SK-N-SH (cell line): Measurements from ENCODE around the gene PLS3. TPM values are rescaled to one million over a fixed set of nuclear protein-coding genes. Genes with fewer than 3 reads are reported as not detected.

ENCODE experiments used
- CTCF ChIA-PET: fragments of 300-600, 350-600 bp; formaldehyde crosslinking; extraction: SDS; loops from one replicate; lab custom pipeline; 2021; lab: Yijun Ruan, JAX
- POLR2A ChIA-PET: fragments of 350-600 bp; sonication (Branson Sonifier 250); formaldehyde crosslinking; extraction: SDS; loops from one replicate; lab custom pipeline; 2020; ENCODE audit warnings: antibody characterized with exemption, inconsistent platforms; lab: Yijun Ruan, JAX
- DNase-seq: peaks from one replicate; pipeline ENCODE4 v3.0.0; 2012
- H2AFZ ChIP-seq: fragments of 200-600 bp; sonication (generic); 2 replicates; pipeline ENCODE4 v1.8.1; 2016; ENCODE audit warnings: antibody characterized with exemption, mild to moderate bottlenecking, low read depth
- H3F3A ChIP-seq: fragments of 200-600 bp; sonication (generic); replicated peaks from 2 replicates; pipeline ENCODE3; 2016; ENCODE audit warnings: antibody characterized with exemption, mild to moderate bottlenecking; ENCODE audit not compliant: insufficient read depth
- H3K27ac ChIP-seq, 2 experiments: fragments of 200-500 bp in 1 of 2; fragments of 200-600 bp in 1 of 2; sonication (Bioruptor generic) in 1 of 2; sonication (generic), shearing (Covaris generic) in 1 of 2; 2 replicates each; pipeline versions ENCODE4 v1.5.1 to v1.6.1; 2014 to 2016; ENCODE audit warnings: low read depth in 2 of 2, inconsistent platforms in 1 of 2, low read length in 1 of 2, mild to moderate bottlenecking in 1 of 2, mixed read lengths in 1 of 2
- H3K27me3 ChIP-seq: fragments of 200-600 bp; sonication (generic), shearing (Covaris generic); 2 replicates; pipeline ENCODE4 v1.6.1; 2016; ENCODE audit warnings: mixed run types; ENCODE audit not compliant: insufficient read depth
- H3K36me3 ChIP-seq, 2 experiments: fragments of 200-500 bp in 1 of 2; fragments of 200-600 bp in 1 of 2; sonication (Bioruptor generic) in 1 of 2; sonication (generic) in 1 of 2; replicated peaks in 1 of 2; 2 replicates each; pipeline versions ENCODE3 to v1.5.1; 2014 to 2016; ENCODE audit warnings: low read length in 1 of 2, mild to moderate bottlenecking in 1 of 2; ENCODE audit not compliant: insufficient read depth in 2 of 2, control insufficient read depth in 1 of 2
- H3K4me1 ChIP-seq, 2 experiments: fragments of 200-500 bp in 1 of 2; fragments of 200-600 bp in 1 of 2; sonication (Bioruptor generic) in 1 of 2; sonication (generic), shearing (Covaris generic) in 1 of 2; 2 replicates each; pipeline versions ENCODE4 v1.5.1 to v1.6.1; 2014 to 2016; ENCODE audit warnings: low read depth in 1 of 2, low read length in 1 of 2, mixed run types in 1 of 2; ENCODE audit not compliant: insufficient read depth in 2 of 2, control insufficient read depth in 1 of 2
- H3K4me2 ChIP-seq: fragments of 200-600 bp; sonication (generic), shearing (Covaris generic); 2 replicates; pipeline ENCODE4 v1.6.1; 2017; ENCODE audit warnings: mixed run types
- H3K4me3 ChIP-seq, 2 experiments: fragments of 200-500 bp in 1 of 2; fragments of 200-600 bp in 1 of 2; sonication (Bioruptor generic) in 1 of 2; sonication (generic), shearing (Covaris generic) in 1 of 2; 2 replicates each; pipeline versions ENCODE4 v1.5.1 to v1.8.1; 2014 to 2016; ENCODE audit warnings: low read depth in 2 of 2, inconsistent platforms in 1 of 2, low read length in 1 of 2, mild to moderate bottlenecking in 1 of 2, mixed read lengths in 1 of 2, moderate library complexity in 1 of 2
- H3K79me2 ChIP-seq: fragments of 200-600 bp; sonication (generic); 2 replicates; pipeline ENCODE4 v1.8.1; 2017; ENCODE audit warnings: mild to moderate bottlenecking; ENCODE audit not compliant: insufficient read depth
- H3K9ac ChIP-seq: fragments of 200-600 bp; sonication (generic); 2 replicates; pipeline ENCODE4 v1.6.1; 2017; ENCODE audit warnings: mixed run types
- H3K9me2 ChIP-seq: fragments of 200-600 bp; sonication (generic); 2 replicates; pipeline ENCODE4 v1.6.1; 2017; ENCODE audit warnings: mixed run types
- H3K9me3 ChIP-seq: fragments of 200-600 bp; sonication (generic); 2 replicates; pipeline ENCODE4 v1.6.1; 2017; ENCODE audit warnings: mixed run types, mild to moderate bottlenecking, moderate library complexity
- H4K20me1 ChIP-seq: fragments of 200-600 bp; sonication (generic); 2 replicates; pipeline ENCODE4 v1.6.1; 2017; ENCODE audit warnings: mild to moderate bottlenecking, mixed run types; ENCODE audit not compliant: insufficient read depth
- CHD2 ChIP-seq: fragments of 150-350 bp; IDR thresholded peaks from 2 replicates; pipeline ENCODE4 v1.6.1; 2018; ENCODE audit warnings: low read length; ENCODE audit not compliant: partially characterized antibody
- FOSL2 ChIP-seq: IDR thresholded peaks from 2 replicates; pipeline ENCODE4 v1.4.0; 2012; ENCODE audit warnings: low read depth, mild to moderate bottlenecking, moderate library complexity, borderline replicate concordance
- FOXM1 ChIP-seq: IDR thresholded peaks from 2 replicates; pipeline ENCODE4 v1.4.0; 2012; ENCODE audit warnings: low read depth, mild to moderate bottlenecking
- GABPA ChIP-seq: IDR thresholded peaks from 2 replicates; pipeline ENCODE4 v1.4.0; 2012; ENCODE audit warnings: low read depth, mild to moderate bottlenecking
- GATA2 ChIP-seq: sonication (generic); formaldehyde crosslinking; IDR thresholded peaks from 2 replicates; pipeline ENCODE4 v1.5.0; 2020; ENCODE audit warnings: mild to moderate bottlenecking, missing genetic modification reagents
- IRF3 ChIP-seq: fragments of 150-350 bp; IDR thresholded peaks from 2 replicates; pipeline ENCODE4 v1.6.1; 2016; ENCODE audit warnings: mild to moderate bottlenecking, low read depth, low read length
- MAX ChIP-seq: IDR thresholded peaks from 2 replicates; pipeline ENCODE4 v1.4.0; 2012; ENCODE audit warnings: low read depth
- MXI1 ChIP-seq: IDR thresholded peaks from 2 replicates; pipeline ENCODE4 v1.6.1; 2012; ENCODE audit warnings: mild to moderate bottlenecking, low read depth, low read length, improper control_type of control experiment
- NFIC ChIP-seq: IDR thresholded peaks from 2 replicates; pipeline ENCODE4 v1.4.0; 2012; ENCODE audit warnings: borderline replicate concordance
- NRF1 ChIP-seq: IDR thresholded peaks from 2 replicates; pipeline ENCODE4 v1.6.1; 2012; ENCODE audit warnings: low read depth, mild to moderate bottlenecking, low read length
- POLR2AphosphoS5 ChIP-seq: IDR thresholded peaks from 2 replicates; pipeline ENCODE4 v1.6.1; 2012; ENCODE audit warnings: low read depth, low read length
- RAD21 ChIP-seq: IDR thresholded peaks from 2 replicates; pipeline ENCODE4 v1.6.1; 2012; ENCODE audit warnings: mild to moderate bottlenecking, low read length
- REST ChIP-seq: IDR thresholded peaks from 2 replicates; pipeline ENCODE4 v1.6.1; 2012; ENCODE audit warnings: mild to moderate bottlenecking, low read depth, low read length, moderate library complexity
- RFX5 ChIP-seq: IDR thresholded peaks from 2 replicates; pipeline ENCODE4 v1.6.1; 2012; ENCODE audit warnings: mild to moderate bottlenecking, improper control_type of control experiment, low read length
- RXRA ChIP-seq: IDR thresholded peaks from 2 replicates; pipeline ENCODE4 v1.4.0; 2012; ENCODE audit warnings: low read depth, mild to moderate bottlenecking, borderline replicate concordance
- TAF1 ChIP-seq: IDR thresholded peaks from 2 replicates; pipeline ENCODE4 v1.6.1; 2012; ENCODE audit warnings: low read depth, mild to moderate bottlenecking, low read length, moderate library complexity, borderline replicate concordance
- TCF12 ChIP-seq: IDR thresholded peaks from 2 replicates; pipeline ENCODE4 v1.4.0; 2012
- WGBS: methylation state at CpG from one replicate; pipeline ENCODE4 v1.1.6; 2017; ENCODE audit warnings: low lambda C conversion rate; 5-methylcytosine and 5-hydroxymethylcytosine counted together
- polyA plus RNA-seq, 3 experiments: library from polyadenylated mRNA; depleted of rRNA; stranded (reverse); fragments of >200 nt; gene quantifications; 2 replicates each; pipeline ENCODE4 v1.2.3, GENCODE V29; 2012

PLS3 gene
- polyA plus RNA-seq, 1 of the 3 experiments (the other 2 are of a cell fraction): 35.7 TPM

GRCh38 chrX:115624916-115625315 lies 63.9 kb downstream of the PLS3 start:
- H3K4me3 ChIP-seq: no peak overlapping the region
- peaks cover 4% of the 10 kb centered on the region for H3F3A ChIP-seq
- CTCF ChIA-PET: no interaction called here
- no peak overlapping the region for H2AFZ ChIP-seq
- POLR2A ChIA-PET: no interaction called here
- no peaks in the 10 kb centered on the region for H3K79me2 ChIP-seq
- H3K4me1 ChIP-seq: no peaks in the 10 kb centered on the region
- H3K9me3 ChIP-seq: no peaks in the 10 kb centered on the region
- H3K36me3 ChIP-seq: no peaks in the 10 kb centered on the region
- no peak for DNase-seq
- H4K20me1 ChIP-seq: no peaks in the 10 kb centered on the region
- H3K9me2 ChIP-seq: no peaks in the 10 kb centered on the region
- TF ChIP-seq GABPA (no peak), NRF1 (no peak), POLR2AphosphoS5 (no peak)
- 0 out of 2 replicates have a peak, but pooled peaks cover 4% of the 10 kb centered on the region for H3K27me3 ChIP-seq
- WGBS: 36% methylated on average over 1 of the region's 1 CpG
- H3K4me2 ChIP-seq: 0 out of 2 replicates have a peak overlapping the region, but pooled peaks have one; percentile 32
- no peak overlapping the region for H3K27ac ChIP-seq
- no peak overlapping the region for H3K9ac ChIP-seq

GRCh38 chrX:115625572-115626301 lies 64.8 kb downstream of the PLS3 start:
- POLR2A ChIA-PET: no interaction called here
- no peaks in the 10 kb centered on the region for H4K20me1 ChIP-seq
- no peak for TF ChIP-seq RAD21
- TF ChIP-seq TCF12: 0 out of 2 replicates have a peak, but pooled peaks have one; percentile 17
- TF ChIP-seq, all 33 proteins: peak for 1
- Histone ChIP-seq H3K9me3 (no peaks in the 10 kb centered on the region), H3K27ac (peak overlapping the region in 1 of 2 experiments; percentile 54; a peak in 2 of 4 replicates), H3K4me2 (peak overlapping the region; percentile 32; the same call in 1 of the 2 replicates), H3K27me3 (0 out of 2 replicates have a peak, but pooled peaks cover 4% of the 10 kb centered on the region), H3K4me1 (no peaks in the 10 kb centered on the region), H3K36me3 (no peaks in the 10 kb centered on the region), H3K9ac (no peak overlapping the region), H3K4me3 (no peak overlapping the region), H3K79me2 (no peaks in the 10 kb centered on the region), H2AFZ (no peak overlapping the region), H3K9me2 (no peaks in the 10 kb centered on the region), H3F3A (peaks cover 4% of the 10 kb centered on the region)
- WGBS: 36% methylated on average over 6 of the region's 6 CpGs
- CTCF ChIA-PET: no interaction called here
- no peak for DNase-seq

GRCh38 chrX:115630204-115630603 lies 69.2 kb downstream of the PLS3 start:
- Histone ChIP-seq H4K20me1 (no peaks in the 10 kb centered on the region), H3K79me2 (no peaks in the 10 kb centered on the region; the same call in 1 of the 2 replicates), H3K27me3 (no peaks in the 10 kb centered on the region), H3K36me3 (no peaks in the 10 kb centered on the region), H3K27ac (no peak overlapping the region), H3K4me2 (no peak overlapping the region), H3K9me3 (no peaks in the 10 kb centered on the region), H3K9me2 (no peaks in the 10 kb centered on the region), H3K4me3 (no peak overlapping the region), H3K9ac (no peak overlapping the region), H3K4me1 (no peaks in the 10 kb centered on the region), H3F3A (peaks cover 4% of the 10 kb centered on the region), H2AFZ (no peak overlapping the region)
- DNase-seq: no peak
- WGBS: 81% methylated on average over 2 of the region's 2 CpGs
- ChIA-PET POLR2A (no interaction called here), CTCF (interaction anchor here (1.0 kb wide), 1 partner anchor 13 kb away, joined by 6 read pairs; no protein-coding TSS in a partner anchor)
- TF ChIP-seq RXRA (no peak), MXI1 (no peak), NRF1 (no peak), REST (no peak), IRF3 (no peak), GATA2 (CRISPR knock-in tag) (no peak), RFX5 (no peak), TAF1 (no peak), NFIC (no peak), MAX (no peak), CHD2 (no peak), FOXM1 (no peak), FOSL2 (no peak)
